ENCODE results near the gene IRX4.

The IRX4 gene

DNA sequence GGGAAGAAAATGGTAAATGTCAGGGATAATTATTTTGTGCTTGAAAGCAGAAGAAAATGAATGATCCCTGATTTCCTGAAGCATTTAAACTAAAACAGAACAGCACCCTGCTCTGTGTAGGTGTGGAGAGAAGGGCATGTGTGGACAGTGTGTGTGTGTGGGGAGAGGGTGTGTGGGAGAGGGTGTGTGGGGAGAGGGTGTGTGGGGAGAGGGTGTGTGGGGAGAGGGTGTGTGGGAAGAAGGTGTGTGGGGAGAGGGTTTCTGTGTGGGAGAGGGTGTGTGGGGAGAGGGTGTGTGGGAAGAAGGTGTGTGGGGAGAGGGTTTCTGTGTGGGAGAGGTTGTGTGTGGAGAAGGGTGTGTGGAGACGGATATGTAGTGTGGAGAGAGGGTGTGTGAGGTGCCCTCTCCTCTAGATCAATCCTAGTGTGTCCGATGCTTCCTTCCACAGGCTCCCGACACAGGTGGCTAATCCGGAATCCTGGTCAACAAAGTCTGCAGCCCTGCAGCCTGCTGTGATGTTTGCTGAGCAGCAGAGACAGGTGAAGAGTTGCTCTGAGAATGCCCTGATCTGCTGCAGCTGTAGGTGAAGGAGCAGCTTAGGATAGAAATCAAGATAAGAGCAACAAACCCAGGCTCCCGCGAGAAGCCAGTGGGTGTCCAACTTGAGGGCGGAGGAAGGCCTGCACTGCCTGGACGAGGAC is 15.5 kb downstream of the IRX4 start:
- peaks cover 19 to 20% of the 10 kb centered on the region in 2 donors for H3K27me3 ChIP-seq (ENCODE audit: control insufficient read depth in 1 of 2, insufficient read depth in 2 of 2, low read length in 2 of 2)
- no peaks in the 10 kb centered on the region for H3K9me3 ChIP-seq (ENCODE audit: control insufficient read depth in 2 of 2, low read length in 2 of 2)
- no peak overlapping the region for H3K4me3 ChIP-seq (ENCODE audit: low read length in 2 of 2)
- H3K27ac ChIP-seq (ENCODE audit: low read length) = no peak overlapping the region
- H3K4me1 ChIP-seq (ENCODE audit: control insufficient read depth, insufficient read depth, low read length) = no peaks in the 10 kb centered on the region
- H3K36me3 ChIP-seq (ENCODE audit: control insufficient read depth in 2 of 2, insufficient read depth in 2 of 2, low read length in 2 of 2) = no peaks in the 10 kb centered on the region
- no peak overlapping the region for H3K9ac ChIP-seq (ENCODE audit: low read length in 2 of 2)

DNA sequence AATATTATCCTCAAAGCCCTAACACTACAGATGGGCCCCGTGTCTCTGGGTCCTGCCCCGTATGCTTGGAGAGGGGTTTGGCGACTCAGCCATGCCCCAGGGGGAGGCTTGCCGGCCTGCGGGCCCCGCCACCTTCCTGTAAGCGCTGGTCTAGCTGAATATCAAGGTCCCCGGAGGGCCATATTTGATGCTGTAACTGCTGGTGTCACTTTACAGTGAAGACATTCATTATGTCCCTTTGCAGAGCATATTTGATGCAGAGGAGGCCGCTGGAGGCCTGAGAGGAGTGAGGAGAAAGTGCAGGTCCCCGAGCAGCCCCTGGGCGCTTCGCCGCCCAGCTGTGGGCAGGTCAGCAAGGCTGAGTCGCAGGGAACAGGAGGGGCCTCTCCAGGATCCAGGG is 16.8 kb downstream of the IRX4 start:
- peaks cover 16 to 17% of the 10 kb centered on the region in 2 donors for H3K27me3 ChIP-seq (ENCODE audit: control insufficient read depth in 1 of 2, insufficient read depth in 2 of 2, low read length in 2 of 2)
- H3K4me1 ChIP-seq (ENCODE audit: control insufficient read depth, insufficient read depth, low read length) = no peaks in the 10 kb centered on the region
- no peaks in the 10 kb centered on the region for H3K36me3 ChIP-seq (ENCODE audit: control insufficient read depth in 2 of 2, insufficient read depth in 2 of 2, low read length in 2 of 2)
- H3K9me3 ChIP-seq (ENCODE audit: control insufficient read depth in 2 of 2, low read length in 2 of 2) = no peaks in the 10 kb centered on the region
- H3K9ac ChIP-seq (ENCODE audit: low read length in 2 of 2) = no peak overlapping the region
- H3K27ac ChIP-seq (ENCODE audit: low read length) = no peak overlapping the region
- H3K4me3 ChIP-seq (ENCODE audit: low read length in 2 of 2) = no peak overlapping the region

DNA sequence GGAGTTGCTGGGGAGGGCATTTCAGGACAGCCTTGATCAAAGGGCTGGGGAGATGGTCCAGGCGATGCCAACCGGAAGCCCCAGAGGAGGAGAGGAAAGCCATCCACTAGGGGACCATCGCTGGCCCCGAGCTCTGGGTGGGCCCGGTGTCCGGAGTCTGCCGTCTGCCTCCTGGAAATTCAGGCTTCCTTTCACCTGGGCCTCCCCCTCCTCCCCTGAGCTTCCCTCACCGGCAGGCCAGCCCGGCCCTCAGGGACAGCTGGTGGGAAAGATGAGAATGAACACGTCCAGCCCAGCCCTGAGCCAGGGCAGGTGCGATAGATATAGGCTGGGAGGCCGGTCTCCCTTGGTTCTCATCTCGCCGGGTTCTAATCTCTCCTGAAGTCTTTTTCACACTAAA is 17.2 kb downstream of the IRX4 start:
- Histone ChIP-seq H3K4me3 (ENCODE audit: low read length in 2 of 2) (no peak overlapping the region), H3K27me3 (ENCODE audit: control insufficient read depth in 1 of 2, insufficient read depth in 2 of 2, low read length in 2 of 2) (peaks cover 16 to 17% of the 10 kb centered on the region in 2 donors), H3K9me3 (ENCODE audit: control insufficient read depth in 2 of 2, low read length in 2 of 2) (no peaks in the 10 kb centered on the region), H3K9ac (ENCODE audit: low read length in 2 of 2) (no peak overlapping the region), H3K36me3 (ENCODE audit: control insufficient read depth in 2 of 2, insufficient read depth in 2 of 2, low read length in 2 of 2) (no peaks in the 10 kb centered on the region), H3K27ac (ENCODE audit: low read length) (no peak overlapping the region), H3K4me1 (ENCODE audit: control insufficient read depth, insufficient read depth, low read length) (no peaks in the 10 kb centered on the region)

DNA sequence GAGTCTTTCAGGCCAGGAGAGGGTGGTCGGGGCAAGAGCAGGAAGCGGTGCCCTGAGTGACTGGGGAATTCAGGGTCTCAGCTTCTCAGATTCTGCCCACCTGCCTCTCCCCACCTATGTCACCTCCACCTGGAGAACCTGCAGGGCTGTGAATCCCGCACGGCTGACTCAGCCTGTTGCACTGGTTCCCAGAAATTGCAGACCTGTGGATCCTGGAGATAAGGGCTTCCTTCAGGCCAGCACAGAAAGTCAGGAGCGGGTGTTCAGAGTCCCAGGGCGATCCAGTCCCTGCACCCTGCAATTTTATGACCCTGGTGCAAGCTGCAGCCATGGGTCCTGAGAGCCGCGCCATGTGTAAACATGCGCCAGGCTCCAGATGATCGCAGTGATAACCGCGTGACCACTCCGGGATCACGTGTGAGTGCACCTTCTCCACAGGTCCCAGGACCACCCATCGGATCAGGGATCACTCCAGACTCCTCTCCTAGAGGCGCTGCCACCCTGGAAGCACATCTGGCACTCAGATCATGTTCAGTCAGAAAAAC is 17.8 kb downstream of the IRX4 start:
- Histone ChIP-seq H3K9me3 (ENCODE audit: control insufficient read depth in 2 of 2, low read length in 2 of 2) (no peaks in the 10 kb centered on the region), H3K4me1 (ENCODE audit: control insufficient read depth, insufficient read depth, low read length) (no peaks in the 10 kb centered on the region), H3K4me3 (ENCODE audit: low read length in 2 of 2) (no peak overlapping the region), H3K27me3 (ENCODE audit: control insufficient read depth in 1 of 2, insufficient read depth in 2 of 2, low read length in 2 of 2) (peaks cover 16% of the 10 kb centered on the region in 2 donors), H3K9ac (ENCODE audit: low read length in 2 of 2) (no peak overlapping the region), H3K36me3 (ENCODE audit: control insufficient read depth in 2 of 2, insufficient read depth in 2 of 2, low read length in 2 of 2) (no peaks in the 10 kb centered on the region), H3K27ac (ENCODE audit: low read length) (no peak overlapping the region)

DNA sequence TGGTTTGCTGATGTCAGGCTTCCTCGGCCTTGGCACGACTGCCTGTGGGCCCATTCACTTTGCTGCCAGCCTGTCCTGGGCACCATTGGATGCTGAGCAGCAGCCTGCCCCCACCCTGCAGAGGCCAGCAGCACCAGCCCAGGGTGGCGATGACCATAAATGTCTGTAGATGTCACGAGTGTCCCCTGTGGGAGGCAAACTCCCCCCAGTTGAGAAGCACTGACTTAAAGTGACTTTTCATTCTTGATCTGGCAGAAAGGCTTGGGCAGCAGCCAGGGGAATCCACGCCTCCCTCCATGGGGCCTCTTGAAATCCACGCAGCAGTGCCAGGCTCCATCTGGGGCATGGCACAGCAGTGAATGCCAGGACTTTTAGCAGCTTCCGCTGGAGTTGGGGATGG is 21.8 kb downstream of the IRX4 start:
- H3K27ac ChIP-seq (ENCODE audit: low read length) = no peak overlapping the region

DNA sequence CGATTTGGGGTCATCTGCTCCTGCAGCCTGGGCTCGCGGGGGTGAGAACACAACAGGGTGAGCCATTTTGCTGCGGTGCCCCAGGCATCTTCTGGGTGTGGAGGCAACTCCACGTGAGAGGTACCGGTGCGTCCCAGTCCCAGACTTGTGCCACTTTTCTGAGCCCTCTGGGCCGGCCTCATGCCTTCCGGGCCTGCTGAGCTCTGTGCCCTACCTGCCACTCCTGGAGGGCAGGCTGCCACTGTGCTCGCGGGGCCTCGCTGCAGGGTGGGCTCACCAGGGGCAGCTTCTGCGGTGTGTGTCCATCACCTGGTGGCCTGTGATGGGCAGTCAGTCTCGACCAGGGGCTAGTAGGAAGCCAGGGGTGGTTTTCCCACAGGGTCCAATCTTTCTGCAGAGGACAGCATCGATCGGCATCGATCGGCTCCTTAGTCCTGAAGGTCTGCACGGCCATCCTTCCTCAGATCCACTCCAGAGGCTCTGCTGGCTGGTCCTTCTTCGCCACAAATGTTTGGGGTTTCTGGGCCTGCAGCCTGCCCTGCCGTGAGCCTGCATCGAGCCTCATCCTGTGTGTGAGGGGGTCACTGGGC is 22.6 kb downstream of the IRX4 start:
- H3K9ac ChIP-seq (ENCODE audit: low read length in 2 of 2) = no peak overlapping the region
- no peak overlapping the region for H3K4me3 ChIP-seq (ENCODE audit: low read length in 2 of 2)
- H3K36me3 ChIP-seq (ENCODE audit: control insufficient read depth in 2 of 2, insufficient read depth in 2 of 2, low read length in 2 of 2) = no peaks in the 10 kb centered on the region
- peaks cover 9 to 17% of the 10 kb centered on the region in 2 donors for H3K27me3 ChIP-seq (ENCODE audit: control insufficient read depth in 1 of 2, insufficient read depth in 2 of 2, low read length in 2 of 2)
- H3K4me1 ChIP-seq (ENCODE audit: control insufficient read depth, insufficient read depth, low read length) = no peaks in the 10 kb centered on the region
- H3K9me3 ChIP-seq (ENCODE audit: control insufficient read depth in 2 of 2, low read length in 2 of 2) = no peaks in the 10 kb centered on the region
- no peak overlapping the region for H3K27ac ChIP-seq (ENCODE audit: low read length)

More for the DNA sequence above, 21.8 kb downstream of the IRX4 start:
- H3K27me3 ChIP-seq (ENCODE audit: control insufficient read depth in 1 of 2, insufficient read depth in 2 of 2, low read length in 2 of 2) = peaks cover 8 to 17% of the 10 kb centered on the region in 2 donors
- no peaks in the 10 kb centered on the region for H3K9me3 ChIP-seq (ENCODE audit: control insufficient read depth in 2 of 2, low read length in 2 of 2)
- no peaks in the 10 kb centered on the region for H3K4me1 ChIP-seq (ENCODE audit: control insufficient read depth, insufficient read depth, low read length)
- H3K4me3 ChIP-seq (ENCODE audit: low read length in 2 of 2) = no peak overlapping the region
- H3K9ac ChIP-seq (ENCODE audit: low read length in 2 of 2) = no peak overlapping the region
- no peaks in the 10 kb centered on the region for H3K36me3 ChIP-seq (ENCODE audit: control insufficient read depth in 2 of 2, insufficient read depth in 2 of 2, low read length in 2 of 2)

DNA sequence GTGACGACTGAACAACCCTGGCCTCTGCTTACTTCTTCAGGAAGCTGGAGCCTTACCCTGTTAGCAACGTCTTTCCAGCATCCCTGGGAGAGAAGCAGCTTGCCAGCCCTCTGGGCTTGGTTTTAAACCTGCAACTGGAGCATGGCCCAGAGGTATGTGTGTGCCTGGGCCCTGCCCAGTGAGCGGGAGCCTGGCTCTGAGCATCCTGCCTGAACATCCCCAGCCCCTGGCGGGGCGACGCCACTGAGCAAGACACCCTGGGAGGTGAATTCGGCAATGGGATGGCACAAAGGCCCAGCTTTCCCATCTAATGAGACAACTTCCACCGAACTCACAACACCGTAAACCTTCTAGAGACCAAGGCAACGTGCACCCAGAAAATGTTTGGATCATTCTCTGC is 23.6 kb downstream of the IRX4 start:
- peaks cover 7 to 21% of the 10 kb centered on the region in 2 donors for H3K27me3 ChIP-seq (ENCODE audit: control insufficient read depth in 1 of 2, insufficient read depth in 2 of 2, low read length in 2 of 2)

DNA sequence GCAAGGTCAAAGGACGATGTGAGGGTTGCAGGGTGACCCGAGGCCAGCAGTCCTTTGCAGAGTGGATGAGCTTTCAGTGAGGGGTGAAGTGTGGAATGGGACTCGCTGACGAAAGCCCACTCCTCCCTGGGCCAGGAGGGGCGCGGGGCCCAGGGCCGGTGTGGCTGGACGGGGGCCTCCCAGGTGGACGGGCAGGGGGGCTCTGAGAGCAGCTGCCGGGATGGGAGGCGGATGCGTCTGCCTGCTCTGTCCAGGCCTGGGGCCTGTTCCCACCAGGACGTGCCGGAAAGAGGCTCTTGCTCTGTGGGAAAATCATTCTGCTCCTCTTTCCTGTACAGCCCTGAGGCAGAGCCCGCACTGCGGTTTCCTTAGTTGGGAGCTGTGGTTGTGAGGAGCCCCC is 24.3 kb downstream of the IRX4 start:
- H3K27me3 ChIP-seq (ENCODE audit: control insufficient read depth in 1 of 2, insufficient read depth in 2 of 2, low read length in 2 of 2) = peaks cover 12 to 14% of the 10 kb centered on the region in 2 donors
- no peaks in the 10 kb centered on the region for H3K36me3 ChIP-seq (ENCODE audit: control insufficient read depth in 2 of 2, insufficient read depth in 2 of 2, low read length in 2 of 2)
- H3K4me1 ChIP-seq (ENCODE audit: control insufficient read depth, insufficient read depth, low read length) = no peaks in the 10 kb centered on the region
- no peak overlapping the region for H3K27ac ChIP-seq (ENCODE audit: low read length)
- no peak overlapping the region for H3K9ac ChIP-seq (ENCODE audit: low read length in 2 of 2)
- no peaks in the 10 kb centered on the region for H3K9me3 ChIP-seq (ENCODE audit: control insufficient read depth in 2 of 2, low read length in 2 of 2)
- H3K4me3 ChIP-seq (ENCODE audit: low read length in 2 of 2) = no peak overlapping the region

More for the DNA sequence above, 23.6 kb downstream of the IRX4 start:
- Histone ChIP-seq H3K36me3 (ENCODE audit: control insufficient read depth in 2 of 2, insufficient read depth in 2 of 2, low read length in 2 of 2) (no peaks in the 10 kb centered on the region), H3K27ac (ENCODE audit: low read length) (no peak overlapping the region), H3K9ac (ENCODE audit: low read length in 2 of 2) (no peak overlapping the region), H3K4me1 (ENCODE audit: control insufficient read depth, insufficient read depth, low read length) (no peaks in the 10 kb centered on the region), H3K9me3 (ENCODE audit: control insufficient read depth in 2 of 2, low read length in 2 of 2) (no peaks in the 10 kb centered on the region), H3K4me3 (ENCODE audit: low read length in 2 of 2) (no peak overlapping the region)

DNA sequence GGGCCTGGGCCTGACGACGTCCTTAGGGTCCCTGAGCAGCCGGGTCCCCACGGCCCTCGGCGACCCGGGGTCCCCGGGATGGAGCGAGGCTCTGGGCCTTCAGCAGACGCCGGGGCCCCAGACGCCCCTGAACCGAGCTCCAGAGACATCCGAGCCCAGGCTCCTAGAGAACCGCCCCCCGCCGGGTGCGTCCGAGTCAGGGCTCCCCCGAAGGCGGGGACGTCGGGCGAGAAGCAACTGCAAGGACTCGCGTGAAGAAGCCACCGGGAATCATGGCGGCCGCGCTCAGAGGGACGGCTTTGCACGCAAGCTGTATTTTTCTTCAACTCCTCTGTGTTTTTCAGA is 25.5 kb downstream of the IRX4 start:
- Histone ChIP-seq H3K4me3 (ENCODE audit: low read length in 2 of 2) (no peak overlapping the region), H3K27ac (ENCODE audit: low read length) (no peak overlapping the region), H3K4me1 (ENCODE audit: control insufficient read depth, insufficient read depth, low read length) (no peaks in the 10 kb centered on the region), H3K27me3 (ENCODE audit: control insufficient read depth in 1 of 2, insufficient read depth in 2 of 2, low read length in 2 of 2) (peaks cover 14 to 17% of the 10 kb centered on the region in 2 donors), H3K36me3 (ENCODE audit: control insufficient read depth in 2 of 2, insufficient read depth in 2 of 2, low read length in 2 of 2) (no peaks in the 10 kb centered on the region), H3K9me3 (ENCODE audit: control insufficient read depth in 2 of 2, low read length in 2 of 2) (no peaks in the 10 kb centered on the region), H3K9ac (ENCODE audit: low read length in 2 of 2) (no peak overlapping the region)

DNA sequence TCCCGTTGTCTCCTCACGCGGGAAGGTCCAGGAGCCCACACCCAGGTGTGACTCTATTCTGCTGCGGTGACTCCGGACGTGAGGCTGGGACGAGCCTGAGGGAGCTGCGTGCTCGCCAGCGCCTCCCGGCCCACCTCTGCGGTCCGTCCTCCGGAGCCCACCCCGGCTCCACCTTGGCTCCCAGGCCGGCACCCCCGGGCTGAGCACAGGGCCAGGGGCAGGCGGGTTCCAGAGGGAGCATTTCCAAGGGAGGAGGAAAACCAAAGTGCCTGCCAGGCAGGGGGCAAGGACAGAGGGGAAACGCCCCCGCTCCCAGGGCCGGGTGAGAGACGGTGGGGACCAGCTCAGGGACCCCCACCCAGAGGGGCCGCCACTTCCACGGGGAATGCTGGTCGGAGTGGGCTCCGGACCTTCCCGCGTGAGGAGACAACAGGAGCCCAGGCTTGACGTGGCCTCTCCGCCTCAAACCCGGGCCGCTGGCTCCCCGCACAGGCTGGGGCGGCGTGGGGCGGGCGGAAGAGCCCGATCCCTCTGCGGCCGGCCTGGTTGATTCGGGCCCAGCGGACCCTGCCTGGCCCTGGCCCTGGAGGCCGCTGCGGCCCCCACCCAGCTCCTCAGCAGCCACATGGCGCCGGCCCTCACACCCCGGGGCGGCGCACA is 26.0 kb downstream of the IRX4 start:
- H3K9me3 ChIP-seq (ENCODE audit: control insufficient read depth in 2 of 2, low read length in 2 of 2) = no peaks in the 10 kb centered on the region
- peak overlapping the region in 1 of 2 donors; percentile 40 for H3K4me3 ChIP-seq (ENCODE audit: low read length in 2 of 2)
- no peaks in the 10 kb centered on the region for H3K36me3 ChIP-seq (ENCODE audit: control insufficient read depth in 2 of 2, insufficient read depth in 2 of 2, low read length in 2 of 2)
- H3K27ac ChIP-seq (ENCODE audit: low read length) = no peak overlapping the region
- no peak overlapping the region for H3K9ac ChIP-seq (ENCODE audit: low read length in 2 of 2)
- H3K4me1 ChIP-seq (ENCODE audit: control insufficient read depth, insufficient read depth, low read length) = no peaks in the 10 kb centered on the region
- peaks cover 17 to 20% of the 10 kb centered on the region in 2 donors for H3K27me3 ChIP-seq (ENCODE audit: control insufficient read depth in 1 of 2, insufficient read depth in 2 of 2, low read length in 2 of 2)
